ENCODE data around the gene IRAK1.

GRCh38 chrX:153961292-153961691 lies 58.4 kb downstream of the IRAK1 start:
- TF ChIP-seq POLR2A (IDR thresholded peaks at IDR 0.05; ENCODE audit: low read depth, low read length) = peak; percentile 22; the same call in 1 of the 2 replicates
- no peak for TF ChIP-seq POLR2AphosphoS5 (IDR thresholded peaks at IDR 0.05; ENCODE audit: low read depth, low read length)
- no peak for TF ChIP-seq TAF1 (IDR thresholded peaks at IDR 0.05; ENCODE audit: borderline replicate concordance, low read depth, low read length)
